Brain microvascular endothelial cell (primary cell): ENCODE results near the gene ASAP3.

Source experiments
- DNase-seq: peaks from one replicate; pipeline ENCODE4 v3.0.0-alpha.2; 2020
- H3K27ac ChIP-seq: fragments of 250-450 bp; sonication (Bioruptor Pico); 2 replicates; pipeline ENCODE4 v1.5.1; 2020; ENCODE audit warnings: mild to moderate bottlenecking, moderate library complexity
- H3K27me3 ChIP-seq: fragments of 250-450 bp; sonication (Bioruptor Pico); replicated peaks from 2 replicates; pipeline ENCODE4 v1.5.1; 2020; ENCODE audit warnings: mild to moderate bottlenecking
- H3K36me3 ChIP-seq: fragments of 250-450 bp; sonication (Bioruptor Pico); replicated peaks from 2 replicates; pipeline ENCODE4 v1.5.1; 2020; ENCODE audit warnings: mild to moderate bottlenecking
- H3K4me3 ChIP-seq: 2 replicates; pipeline ENCODE4 v1.5.1; 2011; ENCODE audit warnings: low read depth, mild to moderate bottlenecking, control low read depth, low read length, moderate library complexity
- in situ Hi-C: cut with HindIII; loops from 2 replicates; pipeline ENCODE4 v1.10.0; 2017; ENCODE audit warnings: low sequenced_read_pairs, low pct_ligation_motif_present
- TF ChIP-seq, protein P1 (sequence below): IDR thresholded peaks from 2 replicates; pipeline ENCODE4 v1.5.1; 2011; ENCODE audit warnings: low read depth, mild to moderate bottlenecking, moderate library complexity, low read length, control low read depth, inconsistent platforms; ENCODE audit errors: missing control alignments

Gene ASAP3

DNA sequence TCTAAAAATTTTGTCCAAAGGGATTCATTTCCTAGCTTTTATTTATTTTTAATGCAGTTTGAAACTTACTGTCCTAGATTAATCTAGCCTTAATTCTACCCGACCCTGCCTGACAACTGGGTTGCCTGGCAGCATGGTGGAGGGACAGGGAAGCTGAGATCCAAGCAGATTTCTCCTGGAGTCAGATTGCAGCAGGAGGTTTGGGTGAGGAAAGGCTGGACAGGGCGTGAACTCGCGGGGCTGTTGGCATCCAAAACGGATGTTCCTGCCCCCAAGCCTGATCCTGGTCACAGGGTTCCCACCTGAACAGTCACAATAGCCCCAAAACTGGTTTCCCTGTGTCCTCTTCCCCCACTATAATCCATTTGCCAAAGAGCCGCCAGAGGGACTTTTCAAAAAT is 82.7 kb downstream of the ASAP3 start:
- no peak overlapping the region for H3K27ac ChIP-seq
- H3K4me3 ChIP-seq, result no peak overlapping the region
- H3K27me3 ChIP-seq, result no peaks in the 10 kb centered on the region
- no peaks in the 10 kb centered on the region for H3K36me3 ChIP-seq
- TF ChIP-seq, protein P1, sequence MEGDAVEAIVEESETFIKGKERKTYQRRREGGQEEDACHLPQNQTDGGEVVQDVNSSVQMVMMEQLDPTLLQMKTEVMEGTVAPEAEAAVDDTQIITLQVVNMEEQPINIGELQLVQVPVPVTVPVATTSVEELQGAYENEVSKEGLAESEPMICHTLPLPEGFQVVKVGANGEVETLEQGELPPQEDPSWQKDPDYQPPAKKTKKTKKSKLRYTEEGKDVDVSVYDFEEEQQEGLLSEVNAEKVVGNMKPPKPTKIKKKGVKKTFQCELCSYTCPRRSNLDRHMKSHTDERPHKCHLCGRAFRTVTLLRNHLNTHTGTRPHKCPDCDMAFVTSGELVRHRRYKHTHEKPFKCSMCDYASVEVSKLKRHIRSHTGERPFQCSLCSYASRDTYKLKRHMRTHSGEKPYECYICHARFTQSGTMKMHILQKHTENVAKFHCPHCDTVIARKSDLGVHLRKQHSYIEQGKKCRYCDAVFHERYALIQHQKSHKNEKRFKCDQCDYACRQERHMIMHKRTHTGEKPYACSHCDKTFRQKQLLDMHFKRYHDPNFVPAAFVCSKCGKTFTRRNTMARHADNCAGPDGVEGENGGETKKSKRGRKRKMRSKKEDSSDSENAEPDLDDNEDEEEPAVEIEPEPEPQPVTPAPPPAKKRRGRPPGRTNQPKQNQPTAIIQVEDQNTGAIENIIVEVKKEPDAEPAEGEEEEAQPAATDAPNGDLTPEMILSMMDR, result no peak
- no peak for DNase-seq
- in situ Hi-C loops, result loop anchor here (25.0 kb wide), 1 partner anchor 111 kb away; no protein-coding TSS in a partner anchor

DNA sequence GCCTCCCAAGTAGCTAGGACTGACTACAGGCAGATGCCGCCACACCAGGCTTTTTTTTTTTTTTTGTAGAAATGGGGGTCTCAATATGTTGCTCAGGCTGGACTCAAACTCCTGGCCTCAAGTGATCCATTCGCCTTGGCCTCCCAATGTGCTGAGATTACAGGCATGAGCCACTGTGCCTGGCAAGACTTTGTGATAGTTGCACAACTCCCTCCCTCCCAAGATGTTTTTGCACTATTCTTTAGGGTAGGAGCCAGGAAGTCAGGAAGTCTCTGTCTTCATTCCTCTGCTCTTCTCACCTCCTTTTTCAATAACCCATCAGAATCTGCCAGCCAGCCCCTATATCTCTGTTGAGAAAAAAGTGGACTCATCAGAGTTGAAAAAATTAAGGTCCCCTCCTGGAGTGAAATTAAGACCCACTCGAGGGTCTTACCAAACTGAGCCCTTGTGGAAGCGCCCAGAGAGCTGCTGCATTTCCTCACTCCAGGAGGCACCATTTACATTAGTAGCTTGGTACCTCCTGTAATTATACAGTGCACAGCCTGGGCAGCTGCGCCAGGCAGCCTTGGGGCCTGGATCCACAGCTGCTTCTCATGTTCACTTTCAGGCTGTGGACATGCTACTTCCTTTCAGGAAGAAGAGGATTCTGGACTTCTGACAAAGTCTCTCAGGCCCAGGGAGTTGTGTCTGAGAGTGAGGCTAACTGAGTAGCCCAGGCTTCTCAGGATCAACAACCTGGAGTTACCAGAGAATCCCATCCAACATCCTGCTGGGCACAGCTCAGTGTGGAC is 83.5 kb downstream of the ASAP3 start:
- no peak for DNase-seq
- TF ChIP-seq, protein P1, result no peak
- no peaks in the 10 kb centered on the region for H3K27me3 ChIP-seq
- H3K4me3 ChIP-seq, result no peak overlapping the region
- in situ Hi-C loops, result loop anchor here (25.0 kb wide), 1 partner anchor 112 kb away; no protein-coding TSS in a partner anchor
- no peaks in the 10 kb centered on the region for H3K36me3 ChIP-seq
- H3K27ac ChIP-seq, result no peak overlapping the region

DNA sequence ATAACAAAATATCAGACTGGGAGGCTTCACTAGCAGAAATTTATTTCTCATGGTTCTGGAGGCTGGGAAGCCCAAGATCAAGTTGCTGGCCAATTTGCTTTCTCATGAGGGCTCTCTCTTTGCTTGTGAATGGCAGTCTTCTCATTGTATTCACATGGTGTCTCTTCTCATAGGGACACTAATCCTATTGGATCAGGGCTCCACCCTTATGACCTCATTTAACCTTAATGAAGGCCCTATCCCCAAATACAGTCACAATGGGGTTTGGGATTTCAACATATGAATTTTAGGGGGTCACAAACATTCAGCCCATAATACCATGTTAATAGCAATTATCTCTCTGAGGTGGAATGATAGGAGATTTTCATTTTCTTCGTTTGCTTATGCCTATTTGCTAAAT is 84.8 kb downstream of the ASAP3 start:
- Histone ChIP-seq H3K4me3 (no peak overlapping the region), H3K36me3 (no peaks in the 10 kb centered on the region), H3K27me3 (no peaks in the 10 kb centered on the region), H3K27ac (no peak overlapping the region)
- DNase-seq, result no peak
- TF ChIP-seq, protein P1, result no peak
- in situ Hi-C loops, result no loop called here

DNA sequence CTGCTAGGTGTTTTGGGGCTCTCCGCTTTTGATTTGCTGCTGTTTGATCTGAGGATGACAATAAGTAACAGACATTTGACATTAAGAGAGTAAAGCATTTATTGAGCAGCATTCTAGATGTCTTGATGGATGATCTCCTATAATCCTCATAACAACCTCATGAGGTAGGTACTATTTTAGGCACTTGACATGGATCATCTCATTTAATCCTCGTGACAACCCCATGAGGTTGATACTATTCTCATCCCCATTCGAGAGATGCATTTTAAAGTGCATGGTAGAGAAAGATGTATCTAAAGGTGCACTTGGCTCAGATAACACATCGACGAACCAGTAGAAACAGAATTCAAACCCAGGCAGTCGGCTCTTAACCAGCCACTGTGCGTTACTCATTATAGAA is 86.1 kb downstream of the ASAP3 start:
- Histone ChIP-seq H3K27me3 (no peaks in the 10 kb centered on the region), H3K27ac (no peak overlapping the region), H3K36me3 (no peaks in the 10 kb centered on the region), H3K4me3 (no peak overlapping the region)
- DNase-seq, result no peak
- in situ Hi-C loops, result no loop called here
- TF ChIP-seq, protein P1, result no peak

DNA sequence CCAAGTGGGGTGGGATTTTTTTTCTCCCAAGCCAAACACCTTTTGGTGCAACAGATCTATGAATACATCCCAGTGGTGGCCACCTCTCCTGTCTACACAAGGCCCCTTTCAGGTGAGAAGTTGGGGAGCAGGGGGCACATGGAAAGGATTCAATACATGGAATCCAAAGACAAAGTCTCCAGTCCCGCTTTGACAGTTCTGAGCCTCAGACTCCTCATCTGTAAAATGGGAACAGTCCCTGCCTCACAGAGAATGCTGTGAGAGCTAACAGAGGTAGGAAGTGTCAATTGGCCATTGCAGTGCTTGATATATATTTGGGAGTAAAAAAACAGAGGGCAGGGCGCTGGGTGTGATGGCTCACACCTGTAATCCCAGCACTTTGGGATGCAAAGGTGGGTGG is 87.6 kb downstream of the ASAP3 start:
- in situ Hi-C loops, result no loop called here
- TF ChIP-seq, protein P1, result no peak
- no peak overlapping the region for H3K27ac ChIP-seq
- no peaks in the 10 kb centered on the region for H3K27me3 ChIP-seq
- no peaks in the 10 kb centered on the region for H3K36me3 ChIP-seq
- no peak for DNase-seq
- no peak overlapping the region for H3K4me3 ChIP-seq

DNA sequence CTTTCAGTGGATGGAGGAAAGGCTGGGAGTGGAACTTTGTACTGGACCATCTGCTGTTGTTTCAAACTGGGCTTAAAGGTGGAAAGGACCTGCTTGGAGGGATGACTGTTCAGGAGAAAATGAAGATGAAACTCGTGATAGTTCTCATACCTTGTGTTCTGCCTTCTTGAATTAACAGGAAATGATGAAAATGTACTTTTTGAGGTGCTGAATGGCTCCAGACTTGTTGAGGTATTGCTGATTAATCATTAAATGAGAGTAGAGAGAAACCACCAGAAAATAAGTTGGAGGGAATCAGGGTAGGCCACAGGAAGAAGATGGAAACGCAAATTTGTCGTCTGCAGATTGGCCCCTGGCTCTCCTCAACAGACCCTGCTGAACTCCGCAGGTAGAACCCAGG is 88.1 kb downstream of the ASAP3 start:
- Histone ChIP-seq H3K27me3 (no peaks in the 10 kb centered on the region), H3K4me3 (no peak overlapping the region), H3K27ac (no peak overlapping the region), H3K36me3 (no peaks in the 10 kb centered on the region)
- no peak for DNase-seq
- in situ Hi-C loops, result no loop called here
- TF ChIP-seq, protein P1, result no peak
